Liver (tissue), 9 donors: ENCODE data around the gene MTMR11. TPM values are rescaled to one million over a fixed set of nuclear protein-coding genes. Genes with fewer than 3 reads are reported as not detected.
"Not testable (repeated sequence)": the region's sequence is repeated elsewhere in the genome, so short reads cannot be mapped to it uniquely, and the experiment has no call there.

Experiments used
- DNase-seq: peaks from one replicate; pipeline ENCODE4 v3.0.0-alpha.2; 2017; ENCODE audit warnings: low spot score
- H3K27ac ChIP-seq, 2 donors: one replicate each; pipeline ENCODE4 v1.7.0; 2013; ENCODE audit warnings: inconsistent platforms in 2 of 2, low read length in 2 of 2, control low read depth in 1 of 2, low read depth in 1 of 2, mild to moderate bottlenecking in 1 of 2
- H3K27me3 ChIP-seq, 4 donors: one replicate each; pipeline versions ENCODE4 v1.6.1 to v1.7.0; 2013; ENCODE audit warnings: low read length in 3 of 4, inconsistent platforms in 1 of 4, mild to moderate bottlenecking in 1 of 4, moderate library complexity in 1 of 4; ENCODE audit not compliant: control insufficient read depth in 4 of 4, insufficient read depth in 4 of 4
- H3K36me3 ChIP-seq, 4 donors: one replicate each; pipeline versions ENCODE4 v1.6.1 to v1.7.0; 2013; ENCODE audit warnings: low read length in 3 of 4, mild to moderate bottlenecking in 3 of 4, low read depth in 1 of 4, moderate library complexity in 1 of 4; ENCODE audit not compliant: control insufficient read depth in 4 of 4, insufficient read depth in 3 of 4
- H3K4me1 ChIP-seq, 4 donors: one replicate each; pipeline versions ENCODE4 v1.6.1 to v1.7.0; 2013; ENCODE audit warnings: low read length in 3 of 4, mild to moderate bottlenecking in 3 of 4, moderate library complexity in 1 of 4; ENCODE audit not compliant: control insufficient read depth in 4 of 4, insufficient read depth in 4 of 4
- H3K4me3 ChIP-seq, 3 donors: one replicate each; pipeline versions ENCODE4 v1.6.1 to v1.7.0; 2013; ENCODE audit warnings: low read length in 3 of 3, control low read depth in 1 of 3, low read depth in 1 of 3, mild to moderate bottlenecking in 1 of 3
- H3K9ac ChIP-seq, 2 donors: one replicate each; pipeline ENCODE4 v1.7.0; 2013; ENCODE audit warnings: low read length in 2 of 2, mild to moderate bottlenecking in 2 of 2, moderate library complexity in 2 of 2, control low read depth in 1 of 2, low read depth in 1 of 2
- H3K9me3 ChIP-seq, 4 donors: one replicate each; pipeline versions ENCODE4 v1.6.1 to v1.7.0; 2013; ENCODE audit warnings: low read length in 3 of 4; ENCODE audit not compliant: control insufficient read depth in 4 of 4
- EGR1 ChIP-seq, 2 donors: IDR thresholded peaks; 2 replicates each; pipeline ENCODE4 v1.6.1; 2016 to 2018; ENCODE audit warnings: antibody characterized with exemption in 2 of 2, low read depth in 2 of 2
- FOXA1 ChIP-seq: IDR thresholded peaks from 2 replicates; pipeline ENCODE4 v1.6.1; 2016; ENCODE audit warnings: antibody characterized with exemption
- FOXA2 ChIP-seq: IDR thresholded peaks from 2 replicates; pipeline ENCODE4 v1.6.1; 2016; ENCODE audit warnings: antibody characterized with exemption
- GABPA ChIP-seq, 2 donors: IDR thresholded peaks in 1 of 2; conservative IDR thresholded peaks in 1 of 2; 2 replicates each; pipeline ENCODE4 v1.6.1; 2016; ENCODE audit warnings: antibody characterized with exemption in 2 of 2, mild to moderate bottlenecking in 1 of 2, moderate library complexity in 1 of 2
- HNF4A ChIP-seq, 2 donors: conservative IDR thresholded peaks; 2 replicates each; pipeline ENCODE4 v1.6.1; 2016; ENCODE audit warnings: antibody characterized with exemption in 2 of 2, mild to moderate bottlenecking in 2 of 2
- HNF4G ChIP-seq: IDR thresholded peaks from 2 replicates; pipeline ENCODE4 v1.6.1; 2016; ENCODE audit warnings: antibody characterized with exemption
- JUND ChIP-seq, 2 donors: IDR thresholded peaks; 2 replicates each; pipeline ENCODE4 v1.6.1; 2016; ENCODE audit warnings: antibody characterized with exemption in 2 of 2
- NR2F2 ChIP-seq: IDR thresholded peaks from 2 replicates; pipeline ENCODE4 v1.6.1; 2016; ENCODE audit warnings: antibody characterized with exemption
- RAD21 ChIP-seq, 2 donors: IDR thresholded peaks; 2 replicates each; pipeline ENCODE4 v1.6.1; 2016; ENCODE audit warnings: antibody characterized with exemption in 2 of 2, mild to moderate bottlenecking in 2 of 2
- RXRA ChIP-seq, 2 donors: IDR thresholded peaks; 2 replicates each; pipeline ENCODE4 v1.6.1; 2017 to 2018; ENCODE audit warnings: antibody characterized with exemption in 2 of 2, mild to moderate bottlenecking in 1 of 2
- SP1 ChIP-seq: IDR thresholded peaks from 2 replicates; pipeline ENCODE4 v1.6.1; 2018; ENCODE audit warnings: antibody characterized with exemption, mild to moderate bottlenecking
- TAF1 ChIP-seq: conservative IDR thresholded peaks from 2 replicates; pipeline ENCODE4 v1.6.1; 2016; ENCODE audit warnings: antibody characterized with exemption, mild to moderate bottlenecking
- YY1 ChIP-seq: IDR thresholded peaks from 2 replicates; pipeline ENCODE4 v1.6.1; 2016; ENCODE audit warnings: antibody characterized with exemption, mild to moderate bottlenecking
- WGBS: extraction: QIAGEN DNeasy Blood & Tissue Kit; methylation state at CpG from one replicate; pipeline ENCODE4 v1.1.7; 2013; 5-methylcytosine and 5-hydroxymethylcytosine counted together
- polyA plus RNA-seq, 2 donors: library from polyadenylated mRNA; stranded (reverse) in 1 of 2; unstranded in 1 of 2; fragments of 200-250 nt in 1 of 2; fragments of >200 nt in 1 of 2; fragmentation: Nextera tagmentation in 1 of 2; extraction: Ambion mirVana in 1 of 2; gene quantifications; one replicate each; pipeline versions ENCODE4 v1.2.1 to v1.2.3, GENCODE V29; 2013 to 2015
- total RNA-seq, 2 donors: library from RNA; depleted of rRNA; stranded (reverse); fragments of >200 nt; gene quantifications; one replicate each; pipeline ENCODE4 v1.2.3, GENCODE V29; 2014
- TF ChIP-seq, protein P1 (sequence below): IDR thresholded peaks from 2 replicates; pipeline ENCODE4 v1.6.1; 2016; ENCODE audit warnings: antibody characterized with exemption, mild to moderate bottlenecking
- TF ChIP-seq, protein P2 (sequence below): IDR thresholded peaks from 2 replicates; pipeline ENCODE4 v1.6.1; 2016; ENCODE audit warnings: antibody characterized with exemption
- TF ChIP-seq, protein P3 (sequence below): IDR thresholded peaks from 2 replicates; pipeline ENCODE4 v1.6.1; 2016; ENCODE audit warnings: antibody characterized with exemption
- TF ChIP-seq, protein P4 (sequence below): fragments of 150-350 bp; IDR thresholded peaks from 2 replicates; pipeline ENCODE4 v1.5.1; 2017; ENCODE audit warnings: improper control_type of control experiment, low read depth, low read length; ENCODE audit not compliant: missing input control
- TF ChIP-seq, protein P5 (sequence below): IDR thresholded peaks from 2 replicates; pipeline ENCODE4 v1.6.1; 2016; ENCODE audit warnings: antibody characterized with exemption
- donor health status: healthy.
- donor health status: healthy.
- donor health status: healthy.
- donor health status: healthy.
- donor health status: healthy.

The MTMR11 gene
- total and polyA plus RNA-seq, 4 donors: 1.5 to 2.1 (median 1.8) TPM

DNA sequence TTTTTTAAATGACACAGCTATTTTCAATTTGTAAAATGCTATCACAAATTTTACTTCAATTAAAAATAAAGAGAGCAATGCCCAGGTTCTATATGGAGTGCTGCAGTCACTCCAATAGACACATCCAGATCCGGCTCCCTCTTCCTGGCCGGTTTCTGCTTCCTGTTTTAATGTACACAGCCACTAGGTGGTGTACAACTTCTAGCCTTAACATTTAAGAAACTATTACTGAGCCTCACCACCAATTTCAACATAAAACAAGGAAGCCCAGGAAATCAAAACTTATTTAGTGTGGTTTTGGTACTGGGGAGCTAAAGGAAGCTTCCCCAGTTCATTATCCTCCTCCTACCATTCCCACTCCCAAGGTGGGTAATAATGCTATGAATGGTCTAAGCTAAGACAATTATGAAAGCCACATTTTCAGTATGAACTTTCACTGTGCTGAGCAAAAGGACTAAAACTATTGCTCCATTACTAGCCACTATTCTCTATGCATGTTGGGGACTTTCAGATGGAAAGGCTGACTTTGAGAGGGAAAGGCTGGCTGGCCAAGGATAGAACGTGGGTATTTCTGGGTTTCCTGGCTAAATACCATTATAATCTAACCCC lies 25.5 kb upstream of the MTMR11 start:
- H3K27me3 ChIP-seq: no peaks in the 10 kb centered on the region
- H3K27ac ChIP-seq: peak overlapping the region; percentile 60 to 66
- H3K9ac ChIP-seq: no peak overlapping the region
- peak; percentile 39 for DNase-seq
- WGBS: 19% methylated on average over 3 of the region's 3 CpGs
- no peaks in the 10 kb centered on the region for H3K9me3 ChIP-seq
- H3K36me3 ChIP-seq: peaks cover 5 to 21% (median 14%) of the 10 kb centered on the region in 4 donors
- TF ChIP-seq JUND (IDR thresholded peaks at IDR 0.05) (no peak), FOXA1 (no peak), RAD21 (IDR thresholded peaks at IDR 0.05) (peak; percentile 96 to 98), SP1 (no peak), NR2F2 (no peak), TAF1 (no peak), FOXA2 (no peak), GABPA (IDR thresholded peaks at IDR 0.05 in 1 of 2, conservative IDR thresholded peaks at IDR 0.05 in 1 of 2) (peak; percentile 39 to 57), YY1 (no peak), EGR1 (IDR thresholded peaks at IDR 0.05; ENCODE audit: low read depth in 2 of 2) (no peak), RXRA (IDR thresholded peaks at IDR 0.05) (peak; percentile 10 to 38), HNF4G (no peak), HNF4A (conservative IDR thresholded peaks at IDR 0.05) (peak in 1 of 2 donors; percentile 8)
- TF ChIP-seq, protein P1, sequence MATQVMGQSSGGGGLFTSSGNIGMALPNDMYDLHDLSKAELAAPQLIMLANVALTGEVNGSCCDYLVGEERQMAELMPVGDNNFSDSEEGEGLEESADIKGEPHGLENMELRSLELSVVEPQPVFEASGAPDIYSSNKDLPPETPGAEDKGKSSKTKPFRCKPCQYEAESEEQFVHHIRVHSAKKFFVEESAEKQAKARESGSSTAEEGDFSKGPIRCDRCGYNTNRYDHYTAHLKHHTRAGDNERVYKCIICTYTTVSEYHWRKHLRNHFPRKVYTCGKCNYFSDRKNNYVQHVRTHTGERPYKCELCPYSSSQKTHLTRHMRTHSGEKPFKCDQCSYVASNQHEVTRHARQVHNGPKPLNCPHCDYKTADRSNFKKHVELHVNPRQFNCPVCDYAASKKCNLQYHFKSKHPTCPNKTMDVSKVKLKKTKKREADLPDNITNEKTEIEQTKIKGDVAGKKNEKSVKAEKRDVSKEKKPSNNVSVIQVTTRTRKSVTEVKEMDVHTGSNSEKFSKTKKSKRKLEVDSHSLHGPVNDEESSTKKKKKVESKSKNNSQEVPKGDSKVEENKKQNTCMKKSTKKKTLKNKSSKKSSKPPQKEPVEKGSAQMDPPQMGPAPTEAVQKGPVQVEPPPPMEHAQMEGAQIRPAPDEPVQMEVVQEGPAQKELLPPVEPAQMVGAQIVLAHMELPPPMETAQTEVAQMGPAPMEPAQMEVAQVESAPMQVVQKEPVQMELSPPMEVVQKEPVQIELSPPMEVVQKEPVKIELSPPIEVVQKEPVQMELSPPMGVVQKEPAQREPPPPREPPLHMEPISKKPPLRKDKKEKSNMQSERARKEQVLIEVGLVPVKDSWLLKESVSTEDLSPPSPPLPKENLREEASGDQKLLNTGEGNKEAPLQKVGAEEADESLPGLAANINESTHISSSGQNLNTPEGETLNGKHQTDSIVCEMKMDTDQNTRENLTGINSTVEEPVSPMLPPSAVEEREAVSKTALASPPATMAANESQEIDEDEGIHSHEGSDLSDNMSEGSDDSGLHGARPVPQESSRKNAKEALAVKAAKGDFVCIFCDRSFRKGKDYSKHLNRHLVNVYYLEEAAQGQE: no peak
- TF ChIP-seq, protein P2, sequence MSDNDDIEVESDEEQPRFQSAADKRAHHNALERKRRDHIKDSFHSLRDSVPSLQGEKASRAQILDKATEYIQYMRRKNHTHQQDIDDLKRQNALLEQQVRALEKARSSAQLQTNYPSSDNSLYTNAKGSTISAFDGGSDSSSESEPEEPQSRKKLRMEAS: no peak
- TF ChIP-seq, protein P3, sequence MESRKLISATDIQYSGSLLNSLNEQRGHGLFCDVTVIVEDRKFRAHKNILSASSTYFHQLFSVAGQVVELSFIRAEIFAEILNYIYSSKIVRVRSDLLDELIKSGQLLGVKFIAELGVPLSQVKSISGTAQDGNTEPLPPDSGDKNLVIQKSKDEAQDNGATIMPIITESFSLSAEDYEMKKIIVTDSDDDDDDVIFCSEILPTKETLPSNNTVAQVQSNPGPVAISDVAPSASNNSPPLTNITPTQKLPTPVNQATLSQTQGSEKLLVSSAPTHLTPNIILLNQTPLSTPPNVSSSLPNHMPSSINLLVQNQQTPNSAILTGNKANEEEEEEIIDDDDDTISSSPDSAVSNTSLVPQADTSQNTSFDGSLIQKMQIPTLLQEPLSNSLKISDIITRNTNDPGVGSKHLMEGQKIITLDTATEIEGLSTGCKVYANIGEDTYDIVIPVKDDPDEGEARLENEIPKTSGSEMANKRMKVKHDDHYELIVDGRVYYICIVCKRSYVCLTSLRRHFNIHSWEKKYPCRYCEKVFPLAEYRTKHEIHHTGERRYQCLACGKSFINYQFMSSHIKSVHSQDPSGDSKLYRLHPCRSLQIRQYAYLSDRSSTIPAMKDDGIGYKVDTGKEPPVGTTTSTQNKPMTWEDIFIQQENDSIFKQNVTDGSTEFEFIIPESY: no peak
- TF ChIP-seq, protein P4, sequence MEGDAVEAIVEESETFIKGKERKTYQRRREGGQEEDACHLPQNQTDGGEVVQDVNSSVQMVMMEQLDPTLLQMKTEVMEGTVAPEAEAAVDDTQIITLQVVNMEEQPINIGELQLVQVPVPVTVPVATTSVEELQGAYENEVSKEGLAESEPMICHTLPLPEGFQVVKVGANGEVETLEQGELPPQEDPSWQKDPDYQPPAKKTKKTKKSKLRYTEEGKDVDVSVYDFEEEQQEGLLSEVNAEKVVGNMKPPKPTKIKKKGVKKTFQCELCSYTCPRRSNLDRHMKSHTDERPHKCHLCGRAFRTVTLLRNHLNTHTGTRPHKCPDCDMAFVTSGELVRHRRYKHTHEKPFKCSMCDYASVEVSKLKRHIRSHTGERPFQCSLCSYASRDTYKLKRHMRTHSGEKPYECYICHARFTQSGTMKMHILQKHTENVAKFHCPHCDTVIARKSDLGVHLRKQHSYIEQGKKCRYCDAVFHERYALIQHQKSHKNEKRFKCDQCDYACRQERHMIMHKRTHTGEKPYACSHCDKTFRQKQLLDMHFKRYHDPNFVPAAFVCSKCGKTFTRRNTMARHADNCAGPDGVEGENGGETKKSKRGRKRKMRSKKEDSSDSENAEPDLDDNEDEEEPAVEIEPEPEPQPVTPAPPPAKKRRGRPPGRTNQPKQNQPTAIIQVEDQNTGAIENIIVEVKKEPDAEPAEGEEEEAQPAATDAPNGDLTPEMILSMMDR: peak; percentile 78
- TF ChIP-seq, protein P5, sequence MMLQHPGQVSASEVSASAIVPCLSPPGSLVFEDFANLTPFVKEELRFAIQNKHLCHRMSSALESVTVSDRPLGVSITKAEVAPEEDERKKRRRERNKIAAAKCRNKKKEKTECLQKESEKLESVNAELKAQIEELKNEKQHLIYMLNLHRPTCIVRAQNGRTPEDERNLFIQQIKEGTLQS: no peak
- no peak overlapping the region for H3K4me3 ChIP-seq
- H3K4me1 ChIP-seq: peaks cover 4 to 29% (median 16%) of the 10 kb centered on the region in 4 donors

DNA sequence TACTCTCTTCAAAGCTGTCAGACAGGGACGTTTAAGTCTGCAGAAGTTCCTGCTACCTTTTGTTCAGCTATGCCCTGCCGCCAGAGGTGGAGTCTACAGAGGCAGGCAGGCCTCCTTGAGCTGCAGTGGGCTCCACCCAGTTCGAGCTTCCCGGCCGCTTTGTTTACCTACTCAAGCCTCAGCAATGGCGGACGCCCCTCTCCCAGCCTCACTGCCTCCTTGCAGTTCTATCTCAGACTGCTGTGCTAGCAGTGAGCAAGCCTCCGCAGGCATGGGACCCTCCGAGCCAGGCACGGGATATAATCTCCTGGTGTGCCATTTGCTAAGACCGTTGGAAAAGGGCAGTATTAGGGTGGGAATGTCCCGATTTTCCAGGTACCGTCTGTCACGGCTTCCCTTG lies 20.9 kb upstream of the MTMR11 start:
- H3K9ac ChIP-seq, H3K4me3 ChIP-seq, H3K4me1 ChIP-seq, H3K9me3 ChIP-seq, DNase-seq, H3K27me3 ChIP-seq, H3K27ac ChIP-seq: not testable (repeated sequence)
- 97% methylated on average over 14 of the region's 14 CpGs for whole genome bisulfite sequencing
- peaks cover 3 to 10% (median 9%) of the 10 kb centered on the region in 4 donors for H3K36me3 ChIP-seq
